PC-9 (cell line): ENCODE results near the gene GOLPH3L.

Source experiments
- CTCF ChIP-seq: fragments of 200-600 bp; sonication (generic); conservative IDR thresholded peaks from 2 replicates; pipeline ENCODE4 v1.6.1; 2017; ENCODE audit warnings: mixed run types, antibody characterized with exemption, mild to moderate bottlenecking, moderate library complexity
- EZH2 ChIP-seq: fragments of 200-600 bp; sonication (generic); IDR thresholded peaks from 2 replicates; pipeline ENCODE4 v1.8.0; 2017; ENCODE audit warnings: antibody characterized with exemption, low read depth

GRCh38 chr1:150606463-150607142, 90.4 kb downstream of the GOLPH3L start:
- TF ChIP-seq CTCF = no peak
- TF ChIP-seq EZH2 = no peak
